Retina (tissue), 1 donor: ENCODE measurements around the gene MAMDC4.
"Not testable (repeated sequence)": the region's sequence is repeated elsewhere in the genome, so short reads cannot be mapped to it uniquely, and the experiment has no call there.

Source experiments
- DNase-seq: peaks from one replicate; pipeline ENCODE4 v3.0.0-alpha.2; 2016

Gene MAMDC4

DNA sequence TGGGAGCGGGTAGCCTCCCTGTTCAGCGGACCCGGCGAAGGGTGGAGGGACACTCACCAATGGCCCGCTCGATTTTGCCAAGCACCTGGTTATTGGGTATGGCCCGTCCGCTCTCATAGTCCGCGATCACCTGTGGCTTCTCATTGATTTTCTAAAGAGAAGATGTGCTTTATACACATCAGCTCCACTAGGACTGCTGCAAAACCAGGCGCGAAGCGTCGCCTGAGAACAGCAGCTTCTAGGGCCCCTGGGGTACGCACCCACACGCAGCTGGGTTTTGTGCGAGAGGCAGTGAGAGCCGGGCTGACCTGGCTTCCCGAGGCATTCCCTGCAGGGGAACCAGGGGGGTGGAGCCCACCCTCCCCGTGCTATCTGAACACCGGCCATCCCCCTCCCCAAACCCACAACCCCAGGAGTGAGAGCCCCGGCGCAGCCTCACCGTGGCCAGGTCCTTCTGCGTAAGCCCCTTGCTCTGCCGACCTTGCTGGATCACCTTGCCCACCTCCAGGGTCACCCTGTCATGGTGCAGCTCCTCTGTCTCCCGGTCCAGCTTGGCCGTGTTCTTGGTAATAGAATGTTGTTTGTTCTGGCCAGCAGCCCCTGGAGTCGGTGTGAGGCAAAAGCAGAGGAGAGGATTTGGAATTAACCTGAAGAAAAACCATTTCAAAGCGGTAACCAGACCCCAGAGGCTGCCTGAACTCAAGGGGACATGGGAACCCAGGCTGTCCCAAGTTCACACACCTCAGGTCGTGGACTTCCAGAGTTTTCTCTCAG, 10.9 kb downstream of the MAMDC4 start:
- no peak for DNase-seq

DNA sequence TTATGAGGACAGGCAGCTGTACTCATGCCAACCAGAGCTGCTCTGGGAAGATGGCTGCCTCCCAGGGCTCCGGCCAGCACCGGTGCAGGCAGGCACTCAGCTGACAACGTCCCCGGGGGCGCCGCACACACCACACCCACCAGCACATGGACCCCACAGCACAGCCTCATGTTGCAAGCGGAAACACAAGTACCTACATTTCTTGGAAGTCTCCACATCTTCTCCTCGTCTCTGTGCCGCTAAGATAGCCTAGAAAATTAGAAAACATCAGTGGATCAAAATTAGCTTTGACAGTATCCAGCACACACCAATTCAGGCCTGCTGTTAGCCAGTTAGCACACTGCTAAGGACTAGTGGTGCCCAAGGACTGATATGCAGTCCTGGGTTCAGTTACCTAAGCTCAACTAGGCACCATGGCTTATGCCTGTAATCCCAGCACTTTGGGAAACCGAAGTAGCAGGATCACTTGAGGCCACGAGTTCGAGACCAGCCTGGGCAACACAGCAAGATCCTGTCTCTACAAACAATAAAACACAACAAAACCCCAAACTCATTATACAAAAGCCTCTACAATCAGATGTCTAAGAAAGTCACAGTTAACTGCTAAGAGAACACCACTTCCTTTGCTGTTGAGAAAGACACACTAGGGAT, 11.6 kb downstream of the MAMDC4 start:
- DNase-seq: no peak

- no peak for DNase-seq
Measured at GRCh38 chr9:136865041-136865767, 13.1 kb downstream of the MAMDC4 start.

- DNase-seq: no peak
Measured at GRCh38 chr9:136865768-136866103, 13.6 kb downstream of the MAMDC4 start.

GRCh38 chr9:136866898-136867421, 14.8 kb downstream of the MAMDC4 start:
- DNase-seq: not testable (repeated sequence)

GRCh38 chr9:136867480-136867879, 15.3 kb downstream of the MAMDC4 start:
- no peak for DNase-seq

- DNase-seq: no peak
Measured at GRCh38 chr9:136867917-136868316, 15.8 kb downstream of the MAMDC4 start.

DNA sequence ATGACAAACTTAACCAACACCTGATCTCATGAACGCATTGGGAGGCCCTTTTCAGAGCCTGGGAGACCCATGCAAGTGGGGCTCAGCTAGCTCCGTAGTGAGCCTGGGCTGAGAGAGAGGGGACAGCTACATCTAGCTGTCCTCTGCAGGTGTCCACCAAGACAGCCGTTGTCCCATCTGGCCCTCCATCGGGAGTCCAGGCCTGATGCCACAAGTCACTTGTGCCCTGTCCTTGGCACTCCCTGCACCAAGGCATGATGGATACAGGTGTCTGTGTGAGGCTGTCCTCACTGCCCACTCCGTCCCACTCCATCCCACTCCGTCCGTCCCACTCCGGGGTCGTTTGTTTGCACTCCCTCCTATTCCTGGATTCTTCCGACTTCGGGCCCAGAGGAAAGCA, 16.5 kb downstream of the MAMDC4 start:
- no peak for DNase-seq

DNA sequence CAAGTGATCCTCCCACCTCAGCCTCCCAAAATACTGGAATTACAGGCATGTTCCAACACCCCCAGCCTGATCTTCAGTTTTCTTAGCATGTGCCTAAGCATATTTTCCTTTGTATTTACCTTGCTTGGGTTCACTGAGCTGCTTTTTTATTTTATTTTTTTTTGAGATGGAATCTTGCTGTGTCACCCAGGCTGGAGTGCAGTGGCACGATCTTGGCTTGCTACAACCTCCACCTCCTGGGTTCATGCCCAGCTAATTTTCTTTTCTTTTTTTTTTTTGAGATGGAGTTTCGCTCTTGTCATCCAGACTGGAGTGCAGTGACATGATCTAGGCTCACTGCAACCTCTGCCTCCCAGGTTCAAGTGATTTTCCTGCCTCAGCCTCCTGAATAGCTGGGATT, 17.5 kb downstream of the MAMDC4 start:
- DNase-seq: not testable (repeated sequence)

DNA sequence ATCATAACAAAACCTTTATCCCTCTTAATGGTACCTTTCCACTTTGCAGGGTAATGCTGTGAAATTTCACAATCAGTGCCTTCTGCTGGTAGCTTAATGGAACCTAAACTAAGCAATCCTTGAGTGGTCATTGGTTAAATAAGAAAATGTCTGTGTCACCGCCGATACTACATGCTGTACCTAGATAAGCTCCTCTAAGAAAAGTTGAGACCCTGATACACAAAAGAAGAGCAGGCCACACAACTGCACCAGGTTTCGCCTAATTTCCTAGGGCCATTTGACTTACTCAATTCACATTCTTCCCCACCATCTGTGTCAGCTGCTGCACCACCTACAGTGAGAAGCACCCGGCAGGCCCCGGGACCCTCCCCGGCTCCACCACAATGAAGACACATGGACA, 23.0 kb downstream of the MAMDC4 start:
- DNase-seq: no peak

- DNase-seq: no peak
Measured at GRCh38 chr9:136876476-136876875, 24.3 kb downstream of the MAMDC4 start.

GRCh38 chr9:136880651-136881050, 28.5 kb downstream of the MAMDC4 start:
- DNase-seq: no peak

DNA sequence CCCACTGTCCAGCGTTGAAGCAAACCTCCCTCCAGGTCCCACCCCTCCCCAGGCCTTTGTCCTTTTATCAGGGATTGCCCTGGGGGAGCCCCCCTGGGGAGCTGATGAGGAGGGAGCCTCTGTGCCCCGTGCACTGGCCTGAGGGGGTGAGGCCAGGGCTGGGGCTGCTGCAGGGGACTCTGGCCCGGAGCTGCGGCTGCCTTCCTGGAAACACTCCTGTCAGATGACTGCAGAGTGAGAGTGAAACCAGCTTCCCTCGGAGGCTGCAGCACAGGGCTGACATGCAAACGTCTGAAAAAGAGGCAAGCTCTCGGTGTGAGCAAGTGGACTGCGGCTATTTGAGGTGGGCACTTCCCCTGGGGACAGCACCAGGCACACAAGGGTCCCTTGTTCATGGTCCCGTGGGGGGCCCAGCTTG, 29.6 kb downstream of the MAMDC4 start:
- peak; percentile 19 for DNase-seq

- DNase-seq: no peak
Measured at GRCh38 chr9:136882109-136882946, 30.2 kb downstream of the MAMDC4 start.

DNA sequence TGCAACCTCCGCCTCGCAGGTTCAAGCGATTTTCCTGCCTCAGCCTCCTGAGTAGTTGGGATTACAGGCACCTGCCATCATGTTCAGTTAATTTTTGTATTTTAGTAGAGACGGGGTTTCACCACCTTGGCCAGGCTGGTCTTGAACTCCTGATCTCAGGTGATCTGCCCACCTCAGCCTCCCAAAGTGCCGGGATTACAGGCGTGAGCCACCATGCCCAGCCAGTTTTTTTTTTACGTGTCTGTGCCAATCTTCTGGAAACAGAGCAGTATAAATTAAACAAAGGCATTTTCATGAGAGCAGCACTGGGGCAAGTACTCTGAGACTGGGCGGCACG, 30.8 kb downstream of the MAMDC4 start:
- not testable (repeated sequence) for DNase-seq

GRCh38 chr9:136883670-136884069, 31.5 kb downstream of the MAMDC4 start:
- DNase-seq: not testable (repeated sequence)

DNA sequence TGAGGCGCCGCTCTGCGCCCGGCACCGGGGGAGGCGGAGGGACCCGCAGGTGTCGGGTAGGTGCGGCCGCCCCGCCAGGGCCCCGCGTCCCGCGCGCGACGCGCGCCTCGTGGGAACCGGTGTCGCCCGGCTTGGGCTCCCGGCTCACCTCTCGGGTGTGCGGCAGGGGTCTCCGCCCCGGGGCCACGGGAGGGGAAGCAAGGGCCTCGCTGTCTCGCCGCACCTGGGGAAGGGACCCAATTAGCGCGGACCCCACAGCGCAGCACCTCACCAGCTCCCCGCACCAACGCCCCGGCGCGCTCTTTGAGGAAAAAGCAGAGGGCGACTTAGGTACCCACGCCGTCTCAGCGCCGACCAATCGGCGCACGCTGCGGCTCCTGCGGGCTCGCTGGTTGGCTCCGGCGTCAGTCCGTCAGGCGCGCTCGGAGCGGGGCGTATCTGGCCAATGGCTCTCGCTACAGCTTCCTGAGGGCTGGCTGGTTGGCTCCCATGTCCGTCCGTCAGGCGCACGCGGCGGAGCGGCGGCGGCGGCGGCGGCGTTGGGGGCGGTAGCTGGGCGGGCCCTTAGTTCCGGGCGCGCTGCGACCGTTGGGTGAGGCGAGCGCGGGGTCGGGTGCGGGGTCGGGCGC, 33.9 kb downstream of the MAMDC4 start, which contains the start of gene TRAF2:
Gene TRAF2 (plus strand): TSS at position 567 of the 629 bp plus-strand sequence. CDS start 12,225 bp downstream, outside the sequence.
- DNase-seq: peak; percentile 100

- peak; percentile 63 for DNase-seq
Measured at GRCh38 chr9:136886610-136887597, 34.8 kb downstream of the MAMDC4 start.

DNA sequence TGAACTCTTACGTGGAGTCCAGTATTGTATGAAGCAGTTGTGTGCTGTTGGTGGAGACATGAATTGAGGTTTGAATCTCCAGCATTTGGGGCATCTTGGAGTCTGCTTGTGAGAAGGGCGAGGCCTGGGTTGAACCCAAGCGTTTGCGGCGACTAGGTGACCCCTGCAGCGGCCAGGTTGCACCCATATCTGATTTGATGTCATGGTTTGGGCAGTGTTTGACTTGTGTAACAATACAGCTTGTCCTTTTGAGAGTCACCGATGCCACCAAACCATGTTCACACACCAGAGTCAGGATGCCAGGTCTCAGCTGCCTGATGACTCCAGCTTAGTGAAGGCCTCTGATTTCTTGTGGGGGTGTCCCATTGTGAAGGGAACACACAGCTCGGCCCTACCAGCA, 36.3 kb downstream of the MAMDC4 start:
- no peak for DNase-seq

- no peak for DNase-seq
Measured at GRCh38 chr9:136889858-136890257, 37.7 kb downstream of the MAMDC4 start.

GRCh38 chr9:136890661-136891060, 38.5 kb downstream of the MAMDC4 start:
- DNase-seq: no peak
